ENCODE measurements around the gene ABCB11. TPM values are rescaled to one million over a fixed set of nuclear protein-coding genes. Genes with fewer than 3 reads are reported as not detected.

ABCB11 gene
- polyA plus RNA-seq, 3 donors: 0.02 to 0.90 (median 0.59) TPM

GRCh38 chr2:168993538-168993937, 37.6 kb downstream of the ABCB11 start:
- 69 to 85% (median 72%) methylated on average over 3 of the region's 3 CpGs for WGBS, 3 donors
- no peak overlapping the region for H3K27ac ChIP-seq (ENCODE audit: low read depth, low read length)

- 41 to 54% (median 45%) methylated on average over 7 of the region's 7 CpGs for WGBS, 3 donors
- no peak overlapping the region for H3K27ac ChIP-seq (ENCODE audit: low read depth, low read length)
Measured at GRCh38 chr2:168992591-168993349, 38.4 kb downstream of the ABCB11 start.

- no peak overlapping the region for H3K27ac ChIP-seq (ENCODE audit: low read depth, low read length)
- WGBS, 3 donors: 74 to 76% (median 76%) methylated on average over 3 of the region's 3 CpGs
Measured at GRCh38 chr2:168992026-168992425, 39.1 kb downstream of the ABCB11 start.

DNA sequence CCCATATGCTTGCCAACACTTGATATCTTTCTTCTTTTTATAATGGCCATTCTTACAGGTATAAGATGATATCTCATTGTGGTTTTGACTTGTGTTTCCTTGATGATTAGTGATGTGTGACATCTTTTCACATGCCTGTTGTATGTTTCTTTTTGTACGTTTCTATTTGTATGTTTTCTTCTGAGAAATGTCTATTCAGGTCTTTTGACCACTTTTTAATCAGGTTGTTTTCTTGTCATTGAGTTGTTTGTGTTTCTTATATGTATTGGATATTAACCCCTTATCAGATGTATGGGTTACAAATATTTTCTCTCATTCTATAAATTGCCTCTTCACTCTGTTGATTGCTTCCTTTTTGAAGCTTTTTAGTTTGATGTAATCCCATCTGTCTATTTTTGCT, 42.4 kb downstream of the ABCB11 start:
- no peak overlapping the region for H3K27ac ChIP-seq (ENCODE audit: low read depth, low read length)
- WGBS, 3 donors: 66 to 87% (median 80%) methylated on average over 1 of the region's 1 CpG

DNA sequence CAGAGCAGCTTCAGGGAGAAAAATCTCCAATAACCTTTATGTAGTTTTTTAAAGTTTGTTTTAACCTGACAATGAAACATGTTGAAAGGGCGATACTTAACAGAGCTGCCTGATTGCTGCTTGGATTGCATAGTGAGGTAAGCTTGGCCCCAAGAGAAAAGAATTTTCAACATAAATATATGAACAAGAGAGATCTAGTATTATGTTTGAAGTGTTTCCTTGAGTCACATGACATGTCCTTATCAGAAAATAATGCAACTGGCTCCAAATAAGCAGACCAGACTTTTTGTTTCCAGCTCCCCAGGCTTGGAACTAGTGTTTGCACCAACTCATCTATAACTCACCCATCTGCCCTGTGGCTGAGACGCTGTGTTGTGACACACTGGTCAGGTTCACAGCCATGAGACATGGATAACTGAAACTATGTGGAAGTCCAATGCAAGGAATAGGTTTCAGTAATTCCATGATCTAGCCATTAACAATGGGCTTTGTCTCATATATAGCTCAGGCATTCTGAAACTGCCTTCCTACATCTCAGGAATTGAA, 44.7 kb downstream of the ABCB11 start:
- 66 to 80% (median 79%) methylated on average over 2 of the region's 2 CpGs for WGBS, 3 donors
- no peak overlapping the region for H3K27ac ChIP-seq (ENCODE audit: low read depth, low read length)

GRCh38 chr2:168981651-168982050, 49.5 kb downstream of the ABCB11 start:
- H3K27ac ChIP-seq (ENCODE audit: low read depth, low read length): no peak overlapping the region
- WGBS, 3 donors: 88 to 95% (median 92%) methylated on average over 3 of the region's 3 CpGs

- WGBS, 3 donors: 69 to 87% (median 73%) methylated on average over 6 of the region's 6 CpGs
- no peak overlapping the region for H3K27ac ChIP-seq (ENCODE audit: low read depth, low read length)
Measured at GRCh38 chr2:168978461-168978861, 52.7 kb downstream of the ABCB11 start.

GRCh38 chr2:168977608-168978007, 53.5 kb downstream of the ABCB11 start:
- H3K27ac ChIP-seq (ENCODE audit: low read depth, low read length): no peak overlapping the region
- WGBS, 3 donors: 79 to 84% (median 81%) methylated on average over 4 of the region's 4 CpGs

GRCh38 chr2:168976034-168976654, 55.0 kb downstream of the ABCB11 start:
- WGBS, 3 donors: 65 to 74% (median 66%) methylated on average over 6 of the region's 6 CpGs
- H3K27ac ChIP-seq (ENCODE audit: low read depth, low read length): no peak overlapping the region

- 55 to 78% (median 76%) methylated on average over 2 of the region's 2 CpGs for WGBS, 3 donors
- no peak overlapping the region for H3K27ac ChIP-seq (ENCODE audit: low read depth, low read length)
Measured at GRCh38 chr2:168974428-168974827, 56.7 kb downstream of the ABCB11 start.

GRCh38 chr2:168971261-168971660, 59.9 kb downstream of the ABCB11 start:
- H3K27ac ChIP-seq (ENCODE audit: low read depth, low read length): no peak overlapping the region
- WGBS, 3 donors: 54 to 83% (median 75%) methylated on average over 3 of the region's 3 CpGs

DNA sequence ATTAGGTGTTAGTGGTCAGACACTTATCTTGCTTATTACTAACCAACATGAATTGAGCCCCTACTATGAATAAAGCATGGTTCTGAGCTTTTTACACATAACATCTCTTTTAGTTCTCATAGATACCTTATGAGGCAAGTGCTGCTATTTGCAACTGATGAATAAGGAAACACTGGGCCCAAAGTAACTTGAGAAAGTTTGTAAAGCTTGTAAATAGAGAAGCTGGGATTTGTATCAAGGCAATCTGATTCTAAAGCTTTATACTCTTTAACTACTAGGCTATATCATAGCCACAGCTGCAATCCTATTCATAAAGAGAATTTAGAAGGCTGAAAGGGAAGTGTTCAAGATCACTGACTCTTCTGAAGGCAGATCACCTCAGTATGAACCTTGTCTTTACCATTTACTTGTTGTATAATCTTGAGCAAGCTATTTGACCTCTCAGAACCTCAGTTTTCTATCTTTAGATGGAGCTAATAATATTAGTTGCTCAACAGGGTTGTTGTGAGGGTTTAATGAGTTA, 60.4 kb downstream of the ABCB11 start:
- H3K27ac ChIP-seq (ENCODE audit: low read depth, low read length): no peak overlapping the region

- WGBS, 3 donors: 96% methylated on average over 2 of the region's 2 CpGs
- no peak overlapping the region for H3K27ac ChIP-seq (ENCODE audit: low read depth, low read length)
Measured at GRCh38 chr2:168969865-168970264, 61.3 kb downstream of the ABCB11 start.

- WGBS, 3 donors: 91 to 94% (median 94%) methylated on average over 2 of the region's 2 CpGs
Measured at GRCh38 chr2:168968342-168968741, 62.8 kb downstream of the ABCB11 start.

DNA sequence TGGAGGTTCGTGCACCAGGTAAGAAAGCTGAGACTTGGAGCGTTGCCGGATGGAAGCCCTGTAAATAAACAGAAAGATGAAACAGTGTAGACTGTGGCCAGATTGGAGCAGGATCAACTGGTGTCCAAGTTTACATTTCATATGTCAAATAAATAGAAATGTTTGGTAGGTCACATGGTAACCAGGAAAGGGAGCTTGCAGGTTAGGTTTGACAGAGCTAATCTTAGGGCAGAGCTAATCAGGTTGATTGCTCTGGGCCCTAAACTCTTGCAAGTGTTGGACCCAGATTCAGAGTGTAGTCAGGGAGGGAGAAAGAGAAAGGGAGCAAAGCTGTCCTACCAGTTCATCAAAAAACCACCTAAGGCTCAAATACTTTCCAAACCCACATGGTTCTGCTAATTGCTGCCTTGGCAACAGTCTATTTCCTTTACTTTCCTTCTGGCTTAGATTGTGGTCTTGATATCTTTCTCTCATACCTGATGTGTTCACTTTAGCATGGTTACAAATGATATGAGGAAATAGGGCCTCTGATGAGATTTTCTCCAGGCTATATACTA, 66.8 kb downstream of the ABCB11 start:
- 73 to 92% (median 78%) methylated on average over 3 of the region's 3 CpGs for WGBS, 3 donors
- H3K27ac ChIP-seq (ENCODE audit: low read depth, low read length): no peak overlapping the region

More at GRCh38 chr2:168968342-168968741, 62.8 kb downstream of the ABCB11 start:
- H3K27ac ChIP-seq (ENCODE audit: low read depth, low read length): no peak overlapping the region

DNA sequence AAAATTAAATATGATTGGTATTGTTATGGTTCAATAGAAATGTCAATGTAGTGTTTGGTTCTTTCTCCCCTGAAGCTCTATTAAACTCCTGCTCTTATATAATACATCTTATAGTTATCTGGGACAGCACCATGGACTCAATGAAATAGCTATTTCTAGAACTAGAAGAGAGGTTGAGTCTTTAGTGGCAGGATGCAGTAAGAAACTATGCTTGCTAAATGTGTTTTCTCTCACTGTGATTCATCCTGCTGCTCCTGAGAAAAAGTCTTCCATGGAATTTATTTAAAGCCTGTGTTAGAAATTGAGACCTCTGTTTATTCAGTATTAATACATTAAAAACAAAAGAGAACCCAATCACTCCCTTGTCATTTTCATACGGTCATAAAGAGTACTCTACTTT, 68.5 kb downstream of the ABCB11 start:
- WGBS, 3 donors: 84 to 93% (median 91%) methylated on average over 1 of the region's 1 CpG
- H3K27ac ChIP-seq (ENCODE audit: low read depth, low read length): no peak overlapping the region

GRCh38 chr2:168961450-168962229, 69.5 kb downstream of the ABCB11 start:
- WGBS, 3 donors: 16 to 18% (median 17%) methylated on average over 5 of the region's 5 CpGs

GRCh38 chr2:168956392-168956791, 74.7 kb downstream of the ABCB11 start:
- H3K27ac ChIP-seq (ENCODE audit: low read depth, low read length): no peak overlapping the region
- 82 to 95% (median 94%) methylated on average over 2 of the region's 2 CpGs for WGBS, 3 donors

More at GRCh38 chr2:168961450-168962229, 69.5 kb downstream of the ABCB11 start:
- H3K27ac ChIP-seq (ENCODE audit: low read depth, low read length): no peak overlapping the region
